ENCODE data around the gene C2orf49. TPM values are rescaled to one million over a fixed set of nuclear protein-coding genes. Genes with fewer than 3 reads are reported as not detected.

C2orf49 gene
- total and polyA plus RNA-seq, 9 of the 15 experiments (the other 6 are each of a cell fraction or from before 2014, with no cell fraction given): 17.9 to 38.2 (median 25.6) TPM

- H3K27ac ChIP-seq (ENCODE audit: extremely low read depth, low read depth, low read length): no peak overlapping the region
- peaks cover 21% of the 10 kb centered on the region; the same call in 2 of the 3 replicates for H3K36me3 ChIP-seq (ENCODE audit: control insufficient read depth, insufficient read depth, low read length)
- peaks cover 56% of the 10 kb centered on the region for H3K79me2 ChIP-seq (ENCODE audit: control insufficient read depth, insufficient read depth, low read length)
- no peak overlapping the region for H3K9ac ChIP-seq (ENCODE audit: insufficient read depth in 1 of 2, low read depth in 2 of 2, low read length in 2 of 2)
- in situ Hi-C loops (cut with MboI): no loop called here
- ChIA-PET CTCF (ENCODE audit: low intra/inter-chr PET ratio) (no interaction called here), POLR2A (interaction anchor here (0.6 to 1.5 kb wide), 3 partner anchors 9 to 126 kb away, joined by 3 to 4 read pairs (median 3); no protein-coding TSS in a partner anchor)
- H3K27me3 ChIP-seq (ENCODE audit: control insufficient read depth in 2 of 2, insufficient read depth in 2 of 2, low read length in 2 of 2): no peaks in the 10 kb centered on the region
- no peak overlapping the region for H3K4me2 ChIP-seq (ENCODE audit: insufficient read depth, low read length)
- BruUV-seq (replicated peaks): no TSS peak
- H4K20me1 ChIP-seq (replicated peaks; ENCODE audit: control insufficient read depth, insufficient read depth, low read length): no peaks in the 10 kb centered on the region
- ATAC-seq (no peak), DNase-seq (ENCODE audit: extremely low read depth in 1 of 4, low spot score in 3 of 4) (no peak), FAIRE-seq (no peak)
- intact Hi-C loops (cut with micrococcal nuclease): no loop called here
- H2AFZ ChIP-seq (ENCODE audit: low read depth, low read length): no peak overlapping the region
- TF ChIP-seq HNRNPK (IDR thresholded peaks at IDR 0.05; ENCODE audit: low read depth, low read length, poor library complexity, severe bottlenecking) (no peak), TBP (optimal IDR thresholded peaks at IDR 0.05; ENCODE audit: low read depth, low read length) (no peak), MAFG (tag; conservative IDR thresholded peaks at IDR 0.05) (no peak), RBM34 (IDR thresholded peaks at IDR 0.05; ENCODE audit: borderline replicate concordance, insufficient read depth, low read length) (no peak), GATA2 (CRISPR knock-in tag; IDR thresholded peaks at IDR 0.05) (no peak), SRF (CRISPR knock-in tag; IDR thresholded peaks at IDR 0.05) (no peak), HCFC1 (IDR thresholded peaks at IDR 0.05; ENCODE audit: low read depth, low read length) (no peak)
- TF ChIP-seq, protein P1, sequence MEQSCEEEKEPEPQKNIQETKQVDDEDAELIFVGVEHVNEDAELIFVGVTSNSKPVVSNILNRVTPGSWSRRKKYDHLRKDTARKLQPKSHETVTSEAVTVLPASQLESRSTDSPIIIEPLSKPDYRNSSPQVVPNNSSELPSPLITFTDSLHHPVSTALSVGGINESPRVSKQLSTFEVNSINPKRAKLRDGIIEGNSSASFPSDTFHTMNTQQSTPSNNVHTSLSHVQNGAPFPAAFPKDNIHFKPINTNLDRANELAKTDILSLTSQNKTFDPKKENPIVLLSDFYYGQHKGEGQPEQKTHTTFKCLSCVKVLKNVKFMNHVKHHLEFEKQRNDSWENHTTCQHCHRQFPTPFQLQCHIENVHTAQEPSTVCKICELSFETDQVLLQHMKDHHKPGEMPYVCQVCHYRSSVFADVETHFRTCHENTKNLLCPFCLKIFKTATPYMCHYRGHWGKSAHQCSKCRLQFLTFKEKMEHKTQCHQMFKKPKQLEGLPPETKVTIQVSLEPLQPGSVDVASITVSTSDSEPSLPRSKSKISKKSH (CRISPR knock-in tag; IDR thresholded peaks at IDR 0.05): no peak
- 73% methylated on average over 5 of the region's 5 CpGs for WGBS (ENCODE audit: insufficient coverage, low coverage, missing lambda C conversion rate)
- no peaks in the 10 kb centered on the region for H3K9me3 ChIP-seq (replicated peaks; ENCODE audit: control insufficient read depth, insufficient read depth, low read depth, low read length)
- H3K9me1 ChIP-seq (ENCODE audit: control insufficient read depth, insufficient read depth, low read length): no peaks in the 10 kb centered on the region
- H3K4me3 ChIP-seq: no peak overlapping the region
- peaks cover 6 to 14% of the 10 kb centered on the region in 2 experiments; a peak in 4 of 5 replicates for H3K4me1 ChIP-seq (replicated peaks in 1 of 2; ENCODE audit: control insufficient read depth in 2 of 2, insufficient read depth in 2 of 2, low read length in 2 of 2)
Measured at GRCh38 chr2:105391058-105391627, 53.8 kb downstream of the C2orf49 start.

All from K562 (cell line).